Activated naive CD8-positive, alpha-beta T cell treated with anti-CD3 and anti-CD28 coated beads for 36 hours (primary cell): ENCODE results near the gene METRN. TPM values are rescaled to one million over a fixed set of nuclear protein-coding genes. Genes with fewer than 3 reads are reported as not detected.

Experiments
- DNase-seq: peaks from one replicate; pipeline ENCODE4 v3.0.0; 2021
- H3K27ac Mint-ChIP-seq: one replicate; pipeline ENCODE4 v1.8.0; 2022; ENCODE audit warnings: mild to moderate bottlenecking, moderate library complexity, mixed read lengths
- H3K27me3 Mint-ChIP-seq: one replicate; pipeline ENCODE4 v1.8.0; 2022; ENCODE audit warnings: mild to moderate bottlenecking, mixed read lengths
- H3K36me3 Mint-ChIP-seq: one replicate; pipeline ENCODE4 v1.8.0; 2021; ENCODE audit warnings: mild to moderate bottlenecking, mixed read lengths
- H3K4me1 Mint-ChIP-seq: one replicate; pipeline ENCODE4 v1.8.0; 2021; ENCODE audit warnings: mixed read lengths
- H3K4me3 Mint-ChIP-seq: one replicate; pipeline ENCODE4 v1.8.0; 2022; ENCODE audit warnings: mild to moderate bottlenecking, moderate library complexity, mixed read lengths
- H3K9me3 Mint-ChIP-seq: one replicate; pipeline ENCODE4 v1.8.0; 2022; ENCODE audit warnings: mixed read lengths
- total RNA-seq, 2 experiments: library from RNA; stranded (reverse); gene quantifications; one replicate each; pipeline ENCODE4 v1.2.3, GENCODE V29; 2021

The METRN gene
- total RNA-seq, 2 experiments from 2014 or later, result 22.3 to 25.3 TPM

GRCh38 chr16:674968-675883, 39.7 kb upstream of the METRN start, which contains the start of gene RHBDL1:
RHBDL1 (plus strand) TSS chr16:675671; CDS start chr16:675791, 120 bp downstream.
- Mint-ChIP-seq H3K27ac (no peak within 1 kb of the TSS), H3K27me3 (no peaks in the 10 kb centered on the region), H3K9me3 (no peaks in the 10 kb centered on the region), H3K4me3 (peak within 1 kb of the TSS; percentile 25), H3K36me3 (peaks cover 2% of the 10 kb centered on the region), H3K4me1 (peaks cover 6% of the 10 kb centered on the region)
- DNase-seq, result no peak

DNA sequence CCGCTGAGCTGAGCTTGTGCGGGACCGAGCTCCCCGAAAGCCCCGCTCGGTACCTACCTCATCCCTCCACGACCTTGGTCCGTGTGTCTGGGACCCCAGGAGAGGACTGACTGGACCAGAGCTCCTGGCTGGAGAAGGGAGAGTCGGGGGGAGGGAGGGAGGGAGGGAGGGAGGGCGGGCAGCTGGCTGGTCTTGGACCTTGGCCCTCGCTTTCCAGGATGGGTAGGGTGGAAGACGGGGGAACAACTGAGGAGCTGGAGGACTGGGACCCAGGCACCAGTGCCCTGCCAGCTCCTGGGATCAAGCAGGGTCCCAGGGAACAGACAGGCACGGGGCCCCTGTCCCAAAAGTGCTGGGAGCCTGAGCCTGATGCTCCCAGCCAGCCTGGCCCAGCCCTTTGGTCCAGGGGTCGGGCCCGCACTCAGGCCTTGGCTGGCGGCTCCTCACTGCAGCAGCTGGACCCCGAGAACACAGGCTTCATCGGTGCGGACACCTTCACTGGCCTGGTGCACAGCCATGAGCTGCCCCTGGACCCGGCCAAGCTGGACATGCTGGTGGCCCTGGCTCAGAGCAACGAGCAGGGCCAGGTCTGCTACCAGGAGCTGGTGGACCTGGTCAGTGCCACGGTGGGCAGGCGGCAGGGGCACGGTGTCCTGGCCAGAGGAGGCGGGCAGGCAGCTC, 38.9 kb upstream of the METRN start:
- Mint-ChIP-seq H3K27me3 (no peaks in the 10 kb centered on the region), H3K4me1 (peaks cover 7% of the 10 kb centered on the region), H3K27ac (no peak overlapping the region), H3K4me3 (no peak overlapping the region), H3K36me3 (peaks cover 4% of the 10 kb centered on the region), H3K9me3 (no peaks in the 10 kb centered on the region)
- DNase-seq, result no peak

DNA sequence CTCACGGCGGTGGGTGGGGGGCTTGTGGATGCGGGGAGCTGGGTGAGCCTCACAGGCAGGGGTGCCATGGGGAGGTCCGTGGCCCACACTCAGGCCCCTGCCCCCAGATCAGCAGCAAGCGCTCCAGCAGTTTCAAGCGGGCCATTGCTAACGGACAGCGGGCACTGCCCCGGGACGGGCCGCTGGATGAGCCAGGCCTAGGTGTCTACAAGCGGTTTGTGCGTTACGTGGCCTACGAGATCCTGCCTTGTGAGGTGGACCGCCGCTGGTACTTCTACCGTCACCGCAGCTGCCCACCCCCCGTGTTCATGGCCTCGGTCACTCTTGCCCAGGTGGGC, 38.4 kb upstream of the METRN start:
- DNase-seq, result no peak
- peaks cover 10% of the 10 kb centered on the region for H3K4me1 Mint-ChIP-seq
- H3K9me3 Mint-ChIP-seq, result no peaks in the 10 kb centered on the region
- H3K27ac Mint-ChIP-seq, result no peak overlapping the region
- no peak overlapping the region for H3K4me3 Mint-ChIP-seq
- H3K36me3 Mint-ChIP-seq, result peaks cover 7% of the 10 kb centered on the region
- H3K27me3 Mint-ChIP-seq, result no peaks in the 10 kb centered on the region

GRCh38 chr16:676913-677312, 38.0 kb upstream of the METRN start:
- Mint-ChIP-seq H3K4me3 (no peak overlapping the region), H3K36me3 (peaks cover 10% of the 10 kb centered on the region), H3K27ac (no peak overlapping the region), H3K27me3 (no peaks in the 10 kb centered on the region), H3K9me3 (no peaks in the 10 kb centered on the region), H3K4me1 (peaks cover 14% of the 10 kb centered on the region)
- DNase-seq, result no peak

DNA sequence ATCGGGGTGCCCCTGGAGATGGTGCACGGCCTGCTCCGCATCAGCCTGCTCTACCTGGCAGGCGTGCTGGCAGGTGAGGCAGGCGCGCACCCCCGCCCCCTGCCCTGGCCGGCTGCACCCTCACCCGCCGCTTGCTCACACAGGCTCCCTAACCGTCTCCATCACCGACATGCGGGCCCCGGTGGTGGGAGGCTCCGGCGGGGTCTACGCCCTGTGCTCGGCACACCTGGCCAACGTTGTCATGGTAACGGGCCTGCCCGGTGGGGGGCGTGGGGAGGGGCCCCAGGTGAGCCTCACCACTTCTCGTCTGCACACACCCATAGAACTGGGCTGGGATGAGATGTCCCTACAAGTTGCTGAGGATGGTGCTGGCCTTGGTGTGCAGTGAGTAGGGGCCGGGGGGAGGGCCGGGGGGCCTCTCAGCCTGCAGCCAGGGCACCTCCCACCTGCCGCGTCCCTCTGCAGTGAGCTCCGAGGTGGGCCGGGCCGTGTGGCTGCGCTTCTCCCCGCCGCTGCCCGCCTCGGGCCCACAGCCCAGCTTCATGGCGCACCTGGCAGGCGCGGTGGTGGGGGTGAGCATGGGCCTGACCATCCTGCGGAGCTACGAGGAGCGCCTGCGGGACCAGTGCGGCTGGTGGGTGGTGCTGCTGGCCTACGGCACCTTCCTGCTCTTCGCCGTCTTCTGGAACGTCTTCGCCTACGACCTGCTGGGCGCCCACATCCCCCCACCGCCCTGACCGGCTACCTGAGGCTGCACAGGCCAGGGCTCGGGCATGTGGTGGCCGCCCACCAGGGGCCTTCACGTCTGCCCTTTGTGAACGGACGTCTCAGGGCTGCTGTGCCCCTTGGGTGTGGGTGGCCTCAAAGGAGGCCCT, 37.4 kb upstream of the METRN start:
- no peak overlapping the region for H3K4me3 Mint-ChIP-seq
- H3K27ac Mint-ChIP-seq, result no peak overlapping the region
- DNase-seq, result no peak
- peaks cover 18% of the 10 kb centered on the region for H3K4me1 Mint-ChIP-seq
- no peaks in the 10 kb centered on the region for H3K9me3 Mint-ChIP-seq
- H3K27me3 Mint-ChIP-seq, result no peaks in the 10 kb centered on the region
- peaks cover 14% of the 10 kb centered on the region for H3K36me3 Mint-ChIP-seq

GRCh38 chr16:678209-678857, 36.6 kb upstream of the METRN start:
- no peak overlapping the region for H3K4me3 Mint-ChIP-seq
- DNase-seq, result no peak

DNA sequence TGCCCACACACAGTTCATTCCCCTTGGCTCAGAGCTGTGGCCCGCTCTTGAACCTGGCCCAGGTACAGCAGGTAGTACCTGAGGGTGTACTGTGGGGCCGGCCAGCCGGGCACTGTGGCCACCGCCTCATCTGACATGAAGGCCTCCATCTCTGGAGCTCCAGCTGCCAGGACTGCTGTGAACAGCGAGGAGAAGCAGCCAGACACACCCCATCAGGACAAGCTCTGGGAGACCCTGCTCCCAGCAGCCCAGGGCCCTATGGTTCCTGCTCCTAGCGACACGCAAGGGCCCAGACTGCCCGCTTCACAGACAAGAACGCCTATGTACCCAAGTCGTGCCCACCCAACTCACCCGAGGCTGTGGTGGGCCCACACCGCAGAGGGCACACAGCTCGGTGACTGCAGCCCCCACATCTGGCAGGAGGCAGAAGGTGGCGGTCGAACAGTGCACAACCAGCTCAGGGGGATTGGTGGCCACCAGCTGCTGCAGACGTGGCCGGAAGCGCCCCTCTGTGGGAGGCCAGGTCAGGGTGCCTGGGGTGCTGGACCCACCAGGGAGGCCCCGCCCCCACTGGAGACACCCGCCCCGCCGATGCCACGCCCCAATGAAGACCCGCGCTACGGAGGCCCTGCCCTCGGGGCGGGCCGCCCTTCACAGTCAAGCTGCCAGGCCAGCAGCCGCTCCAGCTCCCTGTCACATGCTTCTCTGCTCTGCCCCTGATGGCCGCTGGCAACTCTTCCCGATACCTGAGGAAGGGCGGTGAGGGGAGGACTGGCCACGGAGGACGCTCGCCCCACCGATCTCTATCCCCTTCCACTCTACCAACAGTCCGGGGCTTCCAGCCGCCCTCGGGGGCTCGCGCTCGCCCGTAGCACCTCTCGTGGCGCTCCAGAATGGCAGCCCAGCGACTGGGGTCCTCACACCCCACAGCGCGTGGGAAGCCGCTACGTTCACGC, 35.8 kb upstream of the METRN start:
- peaks cover 20% of the 10 kb centered on the region for H3K36me3 Mint-ChIP-seq
- DNase-seq, result peak; percentile 72
- peak overlapping the region; percentile 74 for H3K4me3 Mint-ChIP-seq
- H3K27me3 Mint-ChIP-seq, result no peaks in the 10 kb centered on the region
- H3K9me3 Mint-ChIP-seq, result no peaks in the 10 kb centered on the region
- H3K27ac Mint-ChIP-seq, result peak overlapping the region; percentile 66
- peaks cover 19% of the 10 kb centered on the region for H3K4me1 Mint-ChIP-seq

More at GRCh38 chr16:678209-678857, 36.6 kb upstream of the METRN start:
- Mint-ChIP-seq H3K36me3 (peaks cover 16% of the 10 kb centered on the region), H3K27ac (no peak overlapping the region), H3K4me1 (peaks cover 19% of the 10 kb centered on the region), H3K27me3 (no peaks in the 10 kb centered on the region), H3K9me3 (no peaks in the 10 kb centered on the region)

DNA sequence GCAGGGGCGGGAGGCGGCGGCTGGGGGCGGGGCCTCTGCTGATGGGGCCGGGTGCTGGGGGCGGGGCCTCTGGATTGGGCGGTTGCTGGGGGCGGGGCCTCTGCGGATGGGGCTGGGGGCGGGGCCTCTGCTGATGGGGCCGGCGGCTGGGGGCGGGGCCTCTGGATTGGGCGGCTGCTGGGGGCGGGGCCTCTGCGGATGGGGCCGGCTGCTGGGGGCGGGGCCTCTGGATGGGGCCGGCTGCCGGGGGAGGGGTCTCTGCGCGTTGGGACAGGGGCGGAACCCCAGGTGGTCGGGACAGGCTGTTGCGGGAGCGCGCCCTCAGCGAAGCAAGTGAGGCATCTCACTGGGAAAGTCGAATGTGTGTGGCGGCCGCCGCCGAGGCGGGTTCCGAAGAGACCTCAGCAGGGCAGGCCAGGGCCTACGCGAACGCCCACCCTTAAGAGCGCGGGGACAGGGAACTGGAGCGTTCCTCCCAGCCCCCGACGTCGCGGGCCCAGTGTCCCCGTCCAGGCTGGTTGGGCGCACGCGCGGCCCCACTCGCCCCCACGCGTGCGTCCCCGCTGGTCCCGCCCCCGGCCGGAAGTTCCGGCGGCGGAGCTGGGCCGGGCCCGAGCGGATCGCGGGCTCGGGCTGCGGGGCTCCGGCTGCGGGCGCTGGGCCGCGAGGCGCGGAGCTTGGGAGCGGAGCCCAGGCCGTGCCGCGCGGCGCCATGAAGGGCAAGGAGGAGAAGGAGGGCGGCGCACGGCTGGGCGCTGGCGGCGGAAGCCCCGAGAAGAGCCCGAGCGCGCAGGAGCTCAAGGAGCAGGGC, 34.9 kb upstream of the METRN start, which contains the start of gene STUB1:
Gene STUB1, plus strand, starts transcription at position 597 of the 811 bp plus-strand sequence. Its CDS starts 116 bp downstream, at position 713.
- H3K4me3 Mint-ChIP-seq, result peak within 1 kb of the TSS; percentile 84
- DNase-seq, result peak; percentile 92

GRCh38 chr16:680625-680945, 34.3 kb upstream of the METRN start:
- Mint-ChIP-seq H3K27ac (peak overlapping the region; percentile 38), H3K4me3 (peak overlapping the region; percentile 84), H3K9me3 (no peaks in the 10 kb centered on the region), H3K36me3 (peaks cover 20% of the 10 kb centered on the region), H3K4me1 (peaks cover 17% of the 10 kb centered on the region), H3K27me3 (no peaks in the 10 kb centered on the region)
- no peak for DNase-seq

More for the DNA sequence above, 34.9 kb upstream of the METRN start, which contains the start of gene STUB1:
- peak within 1 kb of the TSS; percentile 85 for H3K27ac Mint-ChIP-seq
- H3K9me3 Mint-ChIP-seq, result no peaks in the 10 kb centered on the region
- H3K27me3 Mint-ChIP-seq, result no peaks in the 10 kb centered on the region
- H3K36me3 Mint-ChIP-seq, result peaks cover 20% of the 10 kb centered on the region
- H3K4me1 Mint-ChIP-seq, result peaks cover 19% of the 10 kb centered on the region

DNA sequence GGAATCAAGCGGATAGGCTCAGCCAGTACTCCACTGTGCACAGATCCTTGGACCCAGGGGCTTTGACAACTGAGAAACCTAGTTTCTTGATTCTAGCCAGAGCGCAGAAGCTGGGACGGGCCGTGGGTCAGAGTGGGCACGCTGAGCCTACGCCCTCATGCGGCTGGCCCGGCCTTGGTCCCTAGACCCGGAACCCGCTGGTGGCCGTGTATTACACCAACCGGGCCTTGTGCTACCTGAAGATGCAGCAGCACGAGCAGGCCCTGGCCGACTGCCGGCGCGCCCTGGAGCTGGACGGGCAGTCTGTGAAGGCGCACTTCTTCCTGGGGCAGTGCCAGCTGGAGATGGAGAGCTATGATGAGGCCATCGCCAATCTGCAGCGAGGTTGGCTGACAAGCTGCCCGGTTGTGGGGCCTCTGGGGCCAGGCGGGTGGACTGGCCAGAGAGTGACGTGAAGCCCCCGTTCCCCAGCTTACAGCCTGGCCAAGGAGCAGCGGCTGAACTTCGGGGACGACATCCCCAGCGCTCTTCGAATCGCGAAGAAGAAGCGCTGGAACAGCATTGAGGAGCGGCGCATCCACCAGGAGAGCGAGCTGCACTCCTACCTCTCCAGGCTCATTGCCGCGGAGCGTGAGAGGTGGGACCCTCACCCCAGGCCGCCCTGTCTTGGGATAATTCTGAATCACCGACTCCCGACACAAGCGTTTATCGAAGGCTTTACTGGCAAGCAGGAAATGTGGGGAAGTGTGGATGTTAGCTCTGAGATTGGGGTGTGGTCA, 33.8 kb upstream of the METRN start:
- Mint-ChIP-seq H3K27ac (peak overlapping the region; percentile 45), H3K4me3 (peak overlapping the region; percentile 84), H3K36me3 (peaks cover 22% of the 10 kb centered on the region), H3K27me3 (no peaks in the 10 kb centered on the region), H3K4me1 (peaks cover 17% of the 10 kb centered on the region), H3K9me3 (no peaks in the 10 kb centered on the region)
- DNase-seq, result no peak

DNA sequence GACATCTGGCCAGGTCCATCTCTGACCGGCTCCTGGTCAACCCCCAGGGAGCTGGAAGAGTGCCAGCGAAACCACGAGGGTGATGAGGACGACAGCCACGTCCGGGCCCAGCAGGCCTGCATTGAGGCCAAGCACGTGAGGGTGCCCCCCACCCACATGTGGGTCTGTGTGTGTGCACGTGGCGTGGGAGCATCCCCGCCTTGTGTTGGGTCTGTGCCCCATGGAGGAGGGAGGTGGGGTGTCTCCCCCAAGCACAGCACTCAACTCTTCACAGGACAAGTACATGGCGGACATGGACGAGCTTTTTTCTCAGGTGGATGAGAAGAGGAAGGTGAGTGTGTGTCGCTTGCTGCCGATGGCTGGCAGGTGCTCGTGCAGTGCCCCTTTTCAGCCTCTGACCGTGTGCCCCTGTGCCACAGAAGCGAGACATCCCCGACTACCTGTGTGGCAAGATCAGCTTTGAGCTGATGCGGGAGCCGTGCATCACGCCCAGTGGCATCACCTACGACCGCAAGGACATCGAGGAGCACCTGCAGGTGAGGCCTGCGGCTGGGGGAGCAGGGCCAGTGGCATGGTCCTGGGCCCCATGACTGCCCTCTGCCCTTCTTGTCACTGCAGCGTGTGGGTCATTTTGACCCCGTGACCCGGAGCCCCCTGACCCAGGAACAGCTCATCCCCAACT, 33.0 kb upstream of the METRN start:
- no peak overlapping the region for H3K27ac Mint-ChIP-seq
- H3K36me3 Mint-ChIP-seq, result peaks cover 22% of the 10 kb centered on the region
- no peaks in the 10 kb centered on the region for H3K9me3 Mint-ChIP-seq
- H3K4me1 Mint-ChIP-seq, result peaks cover 17% of the 10 kb centered on the region
- peak overlapping the region; percentile 84 for H3K4me3 Mint-ChIP-seq
- H3K27me3 Mint-ChIP-seq, result no peaks in the 10 kb centered on the region
- DNase-seq, result no peak
